Cardiac fibroblast (primary cell): Measurements from ENCODE around the gene DUOXA1.
A peak's percentile ranks its signal among the peaks of the same experiment; 100 is the strongest.

Source experiments
- DNase-seq, 2 donors: peaks; one replicate each; pipeline versions ENCODE4 v3.0.0 to v3.0.0-alpha.2; 2010; ENCODE audit warnings: low read depth in 2 of 2
- H3K4me3 ChIP-seq, 2 donors: replicated peaks in 1 of 2; 1 replicate in 1 of 2; 2 replicates in 1 of 2; pipeline ENCODE4 v1.5.1; 2011; ENCODE audit warnings: low read depth in 2 of 2, low read length in 2 of 2, mild to moderate bottlenecking in 2 of 2, moderate library complexity in 1 of 2
- CTCF ChIP-seq: IDR thresholded peaks from one replicate; pipeline ENCODE4 v1.5.1; 2011; ENCODE audit warnings: low read depth, mild to moderate bottlenecking, low read length, inconsistent platforms

DUOXA1 gene

GRCh38 chr15:45168751-45169551 lies 39.3 kb upstream of the DUOXA1 start:
- H3K4me3 ChIP-seq, result no peak overlapping the region

DNA sequence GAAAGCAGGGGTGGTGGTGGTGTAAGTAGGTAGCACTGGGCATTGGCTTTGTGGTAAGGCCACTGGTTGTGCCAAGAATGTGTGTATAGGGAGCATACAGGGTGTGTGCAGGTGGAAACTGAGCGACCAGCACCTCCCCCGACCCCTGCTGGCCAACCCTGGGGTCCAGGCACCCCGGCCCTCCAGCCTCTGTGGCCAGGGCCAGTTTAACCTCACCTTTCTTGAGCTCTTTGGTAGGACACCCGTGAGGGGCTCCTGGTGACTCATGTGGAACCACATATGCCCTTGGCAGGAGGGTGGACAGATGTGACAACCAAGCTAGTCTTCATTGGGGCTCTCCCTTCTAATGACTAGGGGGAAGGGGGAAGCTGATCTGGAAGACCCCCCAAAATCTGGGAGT lies 38.6 kb upstream of the DUOXA1 start:
- H3K4me3 ChIP-seq, result no peak overlapping the region
- no peak for TF ChIP-seq CTCF
- DNase-seq, result no peak

More at GRCh38 chr15:45168751-45169551, 39.3 kb upstream of the DUOXA1 start:
- no peak for DNase-seq
- no peak for TF ChIP-seq CTCF

- no peak for TF ChIP-seq CTCF
- DNase-seq, result no peak
- H3K4me3 ChIP-seq, result peak overlapping the region; percentile 55 to 62
Measured at GRCh38 chr15:45167631-45168205, 38.0 kb upstream of the DUOXA1 start.

DNA sequence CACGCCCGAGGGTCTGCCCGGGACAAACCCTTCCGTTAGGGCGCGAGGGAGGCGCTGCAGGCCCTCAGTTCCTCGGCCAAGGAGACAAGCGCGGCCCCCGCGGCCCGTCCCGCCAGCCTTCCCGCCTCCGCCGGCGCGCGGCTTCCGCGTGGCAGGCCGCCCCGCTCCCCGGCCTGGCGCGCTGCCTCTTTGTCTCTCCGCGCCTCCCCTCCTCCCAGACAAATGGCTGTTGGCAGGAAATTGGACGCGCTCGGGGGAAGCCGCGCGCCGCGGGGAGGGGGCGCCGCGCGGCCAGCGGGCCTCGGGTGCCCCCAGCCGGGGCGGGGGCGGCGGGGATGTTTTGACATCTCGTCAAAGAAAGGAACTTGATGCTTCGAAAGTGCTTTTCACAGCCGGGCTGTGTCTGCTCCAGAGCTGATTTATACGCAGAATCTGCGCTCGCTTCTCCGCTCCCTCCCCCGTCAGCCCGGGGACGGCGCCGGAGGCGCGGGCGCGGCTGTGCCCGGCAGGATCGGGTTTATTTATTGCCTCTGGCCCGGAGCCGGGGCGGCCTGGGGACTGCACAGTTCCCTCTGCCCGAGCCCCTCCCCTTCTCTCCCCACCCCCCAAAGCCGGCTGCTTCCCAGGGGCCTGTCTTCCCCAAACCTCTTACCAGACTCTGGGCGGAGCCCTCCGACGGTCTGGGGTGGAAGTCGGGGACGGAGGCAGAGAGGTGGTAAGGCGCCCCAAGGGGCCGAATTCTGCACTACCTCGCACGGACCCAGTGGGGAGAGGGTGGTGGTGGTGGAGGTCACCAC lies 37.4 kb upstream of the DUOXA1 start:
- DNase-seq, result peak; percentile 83 to 87
- peak overlapping the region; percentile 55 to 62 for H3K4me3 ChIP-seq
- TF ChIP-seq CTCF, result peak; percentile 74

DNA sequence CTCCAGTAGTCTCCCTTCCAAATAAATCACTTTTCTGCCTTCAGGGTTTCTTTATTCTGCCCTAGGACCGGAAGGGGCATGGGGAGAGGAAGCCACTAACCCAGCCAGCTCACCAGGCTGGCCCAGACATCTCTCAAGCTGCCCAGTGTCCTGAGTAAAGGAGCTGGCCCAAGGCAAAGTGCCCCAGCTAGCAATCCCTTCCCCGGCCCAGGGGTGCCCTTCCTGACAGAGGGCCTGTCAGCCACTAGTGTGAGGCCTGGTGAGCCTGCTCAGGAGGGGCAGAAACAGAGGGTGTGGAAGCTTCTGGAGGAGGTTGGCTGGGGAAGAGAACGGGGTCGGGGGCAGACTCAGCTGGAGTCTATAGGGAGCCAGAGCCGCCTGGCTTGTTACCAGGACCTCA lies 35.9 kb upstream of the DUOXA1 start:
- H3K4me3 ChIP-seq, result no peak overlapping the region
- no peak for DNase-seq
- TF ChIP-seq CTCF, result no peak

GRCh38 chr15:45164914-45165313 lies 35.2 kb upstream of the DUOXA1 start:
- H3K4me3 ChIP-seq, result no peak overlapping the region
- DNase-seq, result no peak
- no peak for TF ChIP-seq CTCF
